T-helper 1 cell (primary cell): Measurements from ENCODE around the gene SZT2.

Experiments used
- DNase-seq, 5 donors: peaks; one replicate each; pipeline ENCODE4 v3.0.0-alpha.2; 2012 to 2020

Gene SZT2

DNA sequence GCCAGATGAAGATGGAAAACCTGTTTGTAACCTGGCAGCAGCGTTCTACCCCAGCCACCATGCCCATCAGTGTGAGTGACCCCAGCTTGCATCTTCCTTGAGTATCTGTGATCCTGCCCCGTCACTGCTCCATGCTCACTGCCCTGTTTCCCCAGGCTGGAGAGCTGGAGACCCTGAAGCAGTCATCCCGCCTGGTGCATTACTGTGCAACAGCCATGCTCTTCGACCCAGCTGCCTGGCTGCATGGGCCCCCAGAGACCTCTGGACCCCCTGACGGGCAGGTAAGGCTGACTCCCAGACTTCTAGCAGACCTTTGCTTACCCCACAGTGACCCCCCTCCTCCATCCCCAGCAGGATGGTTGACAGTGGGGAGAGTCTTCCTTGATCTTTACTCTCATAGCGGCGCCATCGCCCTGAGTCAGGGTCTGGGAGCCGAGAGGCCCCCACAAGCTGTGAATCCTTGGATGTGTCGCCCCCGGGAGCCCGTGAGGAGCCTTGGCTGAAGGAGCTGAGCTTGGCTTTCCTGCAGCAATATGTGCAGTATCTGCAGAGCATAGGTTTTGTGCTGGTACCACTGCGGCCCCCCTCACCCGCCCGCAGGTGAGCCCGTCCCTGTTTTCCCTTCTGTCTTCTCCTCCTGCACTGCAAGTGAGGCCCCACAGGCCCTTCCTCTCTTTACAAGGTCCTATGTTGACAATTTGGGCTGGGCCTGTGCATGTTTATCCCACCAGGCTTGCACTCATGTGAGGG is 53.7 kb downstream of the SZT2 start:
- DNase-seq = no peak

DNA sequence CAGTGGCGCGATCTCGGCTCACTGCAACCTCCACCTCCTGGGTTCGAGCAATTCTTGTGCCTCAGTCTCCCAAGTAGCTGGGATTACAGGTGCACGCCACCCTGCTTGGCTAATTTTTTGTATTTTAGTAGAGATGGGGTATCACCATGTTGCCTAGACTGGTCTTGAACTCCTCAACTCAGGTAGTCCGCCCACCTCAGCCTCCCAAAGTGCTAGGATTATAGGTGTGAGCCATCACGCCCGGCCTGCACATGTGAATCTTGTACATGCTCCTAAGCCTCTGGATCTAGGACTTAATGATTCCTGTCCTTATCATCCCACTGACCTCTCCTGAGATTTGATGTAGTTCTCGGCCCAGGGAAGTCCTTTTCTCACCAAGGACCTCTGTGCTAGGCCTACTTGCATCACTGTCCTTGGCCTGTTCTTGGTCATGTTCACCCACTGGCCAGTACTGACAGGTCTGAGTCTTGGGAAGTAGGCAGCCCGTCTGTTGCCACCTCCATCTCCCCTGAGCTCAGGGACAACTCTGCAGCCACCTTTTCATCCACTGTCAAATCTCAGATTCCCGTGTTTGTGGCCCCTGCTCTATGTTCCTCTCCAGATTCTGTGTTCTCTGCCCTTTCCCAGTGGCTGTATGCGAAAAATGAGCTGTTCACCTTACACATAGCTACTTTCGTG is 54.6 kb downstream of the SZT2 start:
- no peak for DNase-seq

DNA sequence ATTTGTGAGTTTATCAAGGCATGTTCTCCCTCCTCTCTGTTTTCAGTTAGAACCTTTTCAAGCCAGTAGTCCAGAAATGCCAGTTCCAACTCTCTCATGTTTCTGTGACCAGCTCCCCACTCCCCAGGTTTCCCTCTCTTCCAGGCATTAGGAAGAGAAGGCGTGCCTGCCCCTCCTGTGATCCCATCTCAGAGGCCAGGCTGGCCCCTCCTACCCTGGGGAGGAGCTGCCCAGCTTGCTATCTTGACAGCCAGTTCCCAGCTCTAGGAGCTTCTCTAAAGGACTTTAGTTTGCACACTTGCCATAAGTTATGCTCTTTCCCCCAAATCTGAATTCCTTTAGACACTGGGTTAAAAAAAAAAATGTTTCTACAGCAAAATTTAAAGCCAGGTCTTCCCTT is 55.1 kb downstream of the SZT2 start:
- no peak for DNase-seq

DNA sequence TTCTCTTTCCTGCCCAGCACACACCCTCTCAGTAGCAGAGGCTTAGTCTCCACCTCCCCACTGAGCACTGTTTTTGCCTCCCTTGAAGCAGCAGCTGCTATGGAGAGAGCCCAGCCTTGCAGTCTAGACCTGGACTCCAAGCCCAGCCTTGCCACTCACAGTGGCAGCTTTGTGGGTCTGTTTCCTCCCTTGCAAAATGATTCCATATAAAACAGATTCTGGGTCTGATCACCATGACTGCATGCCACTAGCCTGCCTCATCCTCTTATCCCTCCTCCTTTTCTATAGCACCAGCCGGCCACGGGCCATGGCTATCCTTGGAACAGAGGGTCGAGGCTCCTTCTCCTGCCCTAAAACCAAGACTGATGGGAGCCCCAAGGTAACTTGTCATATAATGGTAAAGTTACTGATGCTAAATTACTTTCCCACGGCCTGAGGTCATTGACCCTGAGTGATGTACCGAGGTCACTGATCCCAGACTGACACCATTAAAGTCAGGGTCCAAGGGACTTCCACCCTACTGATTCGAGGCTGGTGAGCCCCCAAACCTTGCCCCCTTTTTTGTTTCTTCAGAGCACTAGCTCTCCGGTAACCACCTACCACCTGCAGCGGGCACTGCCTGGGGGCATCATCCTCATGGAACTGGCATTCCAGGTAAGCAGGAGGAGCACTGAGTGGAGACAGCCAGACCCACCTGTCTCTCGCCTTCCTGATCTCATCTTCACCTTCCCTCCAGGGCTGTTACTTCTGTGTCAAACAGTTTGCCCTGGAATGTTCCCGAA is 56.1 kb downstream of the SZT2 start:
- DNase-seq = no peak

DNA sequence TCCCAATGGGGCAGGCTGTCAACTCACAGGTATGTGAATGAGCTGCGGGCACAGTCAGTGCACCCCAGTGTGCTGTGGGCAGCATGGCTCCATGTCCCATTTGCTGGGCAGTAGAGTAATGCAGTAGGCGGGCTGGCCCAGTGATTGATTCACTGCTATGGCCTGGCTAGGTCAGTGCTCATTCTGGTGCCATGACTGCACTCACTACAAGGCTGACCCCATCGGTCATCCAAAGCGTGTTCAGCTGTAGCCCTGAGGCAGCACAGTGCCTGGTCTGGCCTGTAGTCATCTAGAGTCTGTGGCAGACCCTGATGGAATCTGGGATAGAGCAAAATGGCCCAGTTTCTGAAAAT is 56.7 kb downstream of the SZT2 start:
- DNase-seq = no peak

DNA sequence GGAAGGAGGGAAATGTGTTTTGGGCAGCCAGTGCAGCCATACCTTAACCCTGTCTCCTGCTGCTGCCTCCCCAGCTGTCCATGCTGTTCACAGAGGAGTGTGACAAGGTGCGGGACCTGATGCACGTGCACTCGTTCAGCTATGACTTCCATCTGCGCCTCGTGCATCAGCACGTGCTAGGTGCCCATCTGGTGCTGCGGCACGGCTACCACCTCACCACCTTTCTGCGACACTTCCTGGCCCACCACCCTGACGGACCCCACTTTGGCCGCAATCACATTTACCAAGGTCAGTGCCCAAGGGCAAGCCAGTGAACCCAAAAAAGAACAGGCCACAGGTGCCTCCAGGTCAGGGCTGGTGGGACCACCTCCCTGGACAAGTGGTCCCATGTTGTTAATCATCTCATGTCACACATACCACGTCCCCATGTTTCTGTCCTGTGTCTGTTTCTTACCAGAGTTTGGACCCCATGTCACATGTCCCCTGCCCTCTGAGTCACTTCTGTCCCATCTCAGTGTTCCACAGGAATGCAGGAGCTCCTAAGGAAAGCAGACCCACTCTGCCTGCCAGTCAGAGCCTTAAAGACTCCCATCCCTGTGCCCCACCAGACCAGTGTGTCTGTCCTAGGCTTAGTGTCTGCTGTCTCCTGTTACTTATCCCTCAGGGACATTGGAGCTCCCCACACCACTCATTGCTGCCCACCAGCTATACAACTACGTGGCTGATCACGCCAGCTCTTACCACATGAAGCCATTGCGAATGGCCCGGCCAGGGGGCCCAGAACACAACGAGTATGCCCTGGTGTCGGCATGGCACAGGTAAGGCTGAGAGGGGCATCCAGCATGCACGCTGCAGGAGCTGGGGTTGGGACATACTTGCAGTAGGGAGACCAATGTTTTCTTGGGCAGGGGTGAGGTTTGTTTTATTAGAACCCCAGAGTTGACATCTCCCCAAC is 57.5 kb downstream of the SZT2 start:
- DNase-seq = no peak

DNA sequence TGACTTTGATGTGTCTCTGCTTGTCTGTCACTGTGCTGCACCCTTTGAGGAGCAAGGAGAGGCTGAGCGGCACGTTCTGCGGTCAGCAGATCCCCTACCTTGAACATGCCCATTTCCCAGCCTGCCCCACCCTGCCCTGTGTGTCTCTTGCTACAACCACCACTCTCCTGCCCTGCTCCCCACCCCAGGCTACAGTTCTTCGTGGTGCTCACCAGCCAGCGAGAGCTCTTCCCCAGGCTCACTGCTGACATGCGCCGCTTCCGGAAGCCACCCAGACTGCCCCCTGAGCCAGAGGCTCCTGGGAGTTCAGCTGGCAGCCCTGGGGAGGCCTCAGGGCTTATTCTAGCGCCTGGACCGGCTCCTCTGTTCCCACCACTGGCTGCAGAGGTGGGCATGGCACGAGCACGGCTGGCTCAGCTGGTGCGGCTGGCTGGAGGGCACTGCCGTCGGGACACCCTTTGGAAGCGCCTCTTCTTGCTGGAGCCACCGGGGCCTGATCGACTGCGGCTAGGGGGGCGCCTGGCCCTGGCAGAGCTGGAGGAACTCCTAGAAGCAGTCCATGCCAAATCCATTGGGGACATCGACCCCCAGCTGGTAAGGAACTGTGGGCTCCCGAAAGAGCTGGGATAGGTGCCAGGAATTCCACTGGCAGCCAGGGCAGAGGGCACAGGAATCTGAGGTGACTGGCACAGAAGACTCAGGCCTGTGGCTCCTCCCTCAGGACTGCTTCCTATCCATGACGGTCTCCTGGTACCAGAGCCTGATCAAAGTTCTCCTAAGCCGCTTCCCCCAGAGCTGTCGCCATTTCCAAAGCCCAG is 58.4 kb downstream of the SZT2 start:
- no peak for DNase-seq

DNA sequence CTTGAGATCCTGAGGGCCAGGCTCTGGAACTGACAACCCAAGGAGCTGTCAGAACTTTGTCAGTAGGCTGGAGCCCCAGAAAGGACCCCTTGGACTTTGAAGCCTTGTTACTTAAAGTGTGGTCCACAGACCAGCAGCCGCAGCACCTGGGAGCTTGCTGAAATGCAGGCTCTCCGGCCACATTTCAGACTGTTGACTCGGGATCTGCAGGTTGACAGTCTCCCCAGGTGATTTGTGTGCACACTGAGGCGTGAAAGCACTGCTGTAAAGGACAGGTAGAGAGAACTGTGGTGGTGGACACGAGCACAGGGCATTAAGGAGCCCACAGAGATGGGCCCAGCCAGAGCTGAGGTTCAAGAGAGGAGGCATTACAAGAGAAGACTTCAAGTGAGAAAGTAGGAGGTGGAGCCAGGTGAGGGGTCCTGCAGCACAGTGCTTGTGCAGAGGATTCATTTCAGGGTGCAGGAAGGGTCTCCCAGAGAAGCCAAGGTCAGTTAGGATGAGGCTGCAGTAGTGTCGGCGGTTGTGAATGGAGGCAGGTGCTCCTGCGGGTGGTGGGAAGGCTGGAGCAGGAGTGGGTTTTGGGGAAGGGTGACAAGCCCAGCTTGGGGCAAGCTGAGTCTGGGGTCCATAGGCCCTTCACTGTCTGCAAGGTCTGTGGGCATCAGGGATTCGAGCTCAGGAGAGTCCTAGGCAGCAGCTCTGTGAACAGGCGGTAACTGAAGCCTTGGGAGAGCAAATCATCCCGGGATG is 59.4 kb downstream of the SZT2 start:
- no peak for DNase-seq

DNA sequence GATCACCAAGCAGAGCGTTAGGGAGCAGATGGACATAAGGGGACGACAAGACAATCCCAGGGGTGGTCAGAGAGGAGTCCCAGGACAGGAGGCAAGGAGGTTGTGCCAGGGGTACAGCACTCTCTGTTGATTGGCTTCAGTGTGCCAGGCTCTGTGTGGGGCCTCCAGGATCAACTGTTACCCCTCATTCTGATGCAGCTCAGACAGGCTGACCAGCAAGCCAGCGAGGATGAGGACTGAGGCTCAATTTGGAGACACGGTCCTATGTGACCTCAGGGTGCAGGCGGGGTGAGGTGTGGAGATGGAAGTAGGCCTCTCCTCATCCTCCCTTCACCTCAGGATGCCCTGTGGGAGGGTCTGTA is 60.0 kb downstream of the SZT2 start:
- no peak for DNase-seq

DNA sequence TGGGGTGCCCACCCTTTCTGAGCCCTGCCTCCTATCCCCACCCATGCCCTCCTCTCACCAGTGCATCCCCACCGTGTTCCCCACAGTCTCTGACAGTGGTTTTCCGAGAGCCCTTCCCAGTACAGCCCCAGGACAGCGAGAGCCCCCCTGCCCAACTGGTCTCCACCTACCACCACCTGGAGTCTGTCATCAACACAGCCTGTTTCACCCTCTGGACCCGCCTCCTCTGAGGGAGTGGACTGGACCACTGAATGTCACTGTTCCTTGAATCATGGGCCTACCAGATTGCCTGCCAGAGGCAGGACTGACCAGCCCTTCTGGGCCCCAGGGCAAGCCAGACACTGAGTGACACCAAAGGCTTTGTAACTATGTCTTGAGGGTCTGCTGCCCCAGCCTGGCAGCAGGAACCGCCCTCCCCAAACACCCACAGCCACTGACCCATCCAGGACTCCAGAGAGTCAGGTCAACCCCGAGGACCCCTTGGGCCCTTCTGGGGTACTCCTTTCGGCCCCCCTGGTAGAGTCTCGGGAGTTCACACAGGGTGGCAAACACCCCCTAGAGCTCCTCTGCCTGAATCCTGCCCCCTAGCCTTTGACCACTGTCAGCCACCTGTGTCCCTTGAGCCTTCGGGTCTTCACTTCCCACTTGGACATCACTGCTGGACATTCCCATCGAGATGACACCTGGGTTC is 60.7 kb downstream of the SZT2 start:
- no peak for DNase-seq

DNA sequence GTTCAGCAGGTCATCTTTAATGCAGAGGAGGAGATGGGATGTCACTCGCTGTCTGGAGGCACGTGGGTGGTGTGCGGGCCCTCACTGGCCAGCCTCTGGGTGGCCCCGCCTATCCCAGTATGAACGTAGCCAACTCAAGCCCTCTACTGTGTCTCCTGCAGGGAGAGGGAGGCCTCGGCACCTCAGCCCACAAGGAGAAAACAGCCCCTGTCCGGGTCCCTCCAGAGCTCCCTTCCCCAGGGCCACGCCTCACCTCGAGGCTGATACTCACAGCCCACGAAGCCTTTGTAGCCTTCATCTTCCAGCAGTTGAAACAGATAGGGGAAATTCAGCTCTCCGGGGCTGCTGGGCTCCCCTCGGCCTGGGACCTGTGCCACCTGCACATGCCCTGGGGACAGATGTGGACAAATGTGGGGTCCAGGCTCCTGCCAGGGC is 61.5 kb downstream of the SZT2 start:
- no peak for DNase-seq

DNA sequence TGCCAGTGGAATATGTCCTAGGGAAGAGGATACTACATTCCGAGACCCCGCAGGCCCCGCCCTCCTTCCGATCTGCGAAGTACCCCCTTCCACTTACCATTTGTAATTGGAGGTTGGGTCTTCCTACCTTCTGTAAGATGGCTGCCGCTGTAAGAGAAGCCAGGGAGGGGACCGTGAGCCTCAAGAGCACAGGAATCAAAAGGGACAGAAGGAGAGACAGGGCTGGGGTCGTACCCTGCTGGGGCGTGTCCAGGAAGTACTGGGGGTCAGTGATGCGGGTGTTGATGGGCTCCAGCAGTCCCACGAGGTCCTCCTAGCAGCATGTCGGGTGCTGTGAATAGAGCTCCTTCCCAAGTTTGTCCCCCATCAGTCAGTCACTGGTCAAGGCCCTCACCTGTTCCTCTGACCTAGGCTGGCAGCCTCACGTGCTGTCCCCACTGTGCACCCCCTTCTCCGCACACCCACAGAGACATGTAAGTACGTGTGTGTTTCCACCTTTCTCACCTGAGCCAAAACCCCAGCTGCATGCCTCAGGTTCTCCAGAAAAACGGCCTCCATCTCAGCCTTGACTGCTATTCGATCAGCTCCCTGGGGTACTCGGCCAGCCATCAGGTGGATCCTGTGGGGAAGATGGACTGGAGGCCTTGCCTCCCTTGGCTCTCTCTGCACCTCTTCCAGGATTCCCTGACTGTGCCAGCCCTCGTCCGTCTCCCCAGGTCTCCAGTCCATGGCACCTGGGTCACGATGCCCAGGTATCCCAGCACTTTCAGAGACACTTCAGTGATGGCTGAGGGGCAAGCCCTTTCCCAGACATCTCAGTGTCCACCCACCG is 62.2 kb downstream of the SZT2 start:
- DNase-seq = no peak

DNA sequence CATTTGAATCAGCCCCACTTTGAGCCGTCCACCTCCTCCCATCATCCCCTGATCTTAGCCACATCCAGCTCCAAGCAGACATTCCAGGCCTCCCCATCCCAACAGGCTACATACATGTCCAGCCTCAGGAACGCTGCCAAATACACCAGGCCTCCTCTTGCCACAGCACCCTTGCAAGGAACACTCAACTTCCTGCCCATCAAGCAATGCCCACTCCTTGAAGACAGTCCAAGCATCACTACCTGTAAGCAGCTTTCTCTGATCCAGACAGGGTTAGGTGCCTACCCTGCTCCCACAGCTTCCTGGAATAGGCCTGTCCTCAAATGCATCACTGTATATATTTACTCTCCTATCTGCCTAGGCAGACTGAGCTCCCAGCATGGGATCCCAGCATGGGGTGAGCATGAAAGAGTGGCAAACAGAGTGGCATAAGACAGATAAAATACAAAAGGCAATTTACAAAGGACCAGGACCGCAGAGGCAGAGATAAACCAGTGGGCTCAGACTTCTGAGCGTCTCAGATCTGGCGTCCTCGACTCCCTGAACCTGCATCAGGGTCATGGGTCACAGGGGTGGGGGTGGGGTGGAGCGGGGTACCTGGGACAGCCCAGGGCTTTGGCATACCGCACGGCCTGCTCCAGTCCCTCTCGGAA is 63.2 kb downstream of the SZT2 start:
- DNase-seq = no peak

DNA sequence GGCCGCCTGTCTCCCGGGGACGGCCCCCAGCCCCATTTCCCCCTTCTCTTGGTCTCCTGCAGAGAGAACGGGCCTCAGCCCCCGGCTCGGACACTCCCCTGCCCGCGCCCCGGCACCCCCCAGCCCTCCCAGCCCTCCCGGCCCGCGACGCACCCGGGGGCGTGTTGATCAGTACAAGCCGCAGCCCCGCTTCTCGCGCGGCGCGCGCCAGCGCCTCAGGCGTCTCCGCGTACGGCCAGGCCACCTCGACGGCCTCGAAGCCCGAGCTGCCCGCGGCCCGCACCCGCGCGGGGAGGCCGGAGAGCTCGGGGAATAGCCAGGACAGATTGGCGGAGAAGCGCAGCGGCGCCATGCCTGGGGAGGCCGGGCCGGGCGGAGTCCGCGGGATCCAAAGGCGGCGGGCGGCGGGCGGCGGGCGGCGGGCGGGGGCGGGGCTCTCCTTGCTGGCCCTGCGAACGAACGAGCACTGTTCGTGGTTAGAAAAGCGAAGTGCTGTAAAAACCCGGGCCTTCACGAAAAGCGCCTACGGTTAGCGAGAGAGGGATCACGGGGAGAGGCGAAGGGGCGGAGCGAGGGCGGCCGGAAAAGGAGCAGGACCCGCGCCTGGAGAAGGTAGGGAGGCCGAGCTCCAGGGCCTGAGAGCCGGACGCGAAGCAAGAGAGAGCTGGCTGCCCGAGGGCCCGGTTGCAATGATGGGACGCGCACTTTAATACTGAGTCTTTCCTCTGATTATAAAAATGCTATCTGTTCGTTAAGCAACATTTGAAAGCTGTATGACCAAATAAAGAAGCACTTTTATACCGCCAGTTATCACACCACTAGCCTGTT is 64.0 kb downstream of the SZT2 start, which contains the start of gene HYI:
TSS of gene HYI (minus strand) at position 490 of the 828 bp plus-strand sequence. CDS start at position 352, 138 bp downstream.
- DNase-seq = peak; percentile 20 to 79 (median 53)

DNA sequence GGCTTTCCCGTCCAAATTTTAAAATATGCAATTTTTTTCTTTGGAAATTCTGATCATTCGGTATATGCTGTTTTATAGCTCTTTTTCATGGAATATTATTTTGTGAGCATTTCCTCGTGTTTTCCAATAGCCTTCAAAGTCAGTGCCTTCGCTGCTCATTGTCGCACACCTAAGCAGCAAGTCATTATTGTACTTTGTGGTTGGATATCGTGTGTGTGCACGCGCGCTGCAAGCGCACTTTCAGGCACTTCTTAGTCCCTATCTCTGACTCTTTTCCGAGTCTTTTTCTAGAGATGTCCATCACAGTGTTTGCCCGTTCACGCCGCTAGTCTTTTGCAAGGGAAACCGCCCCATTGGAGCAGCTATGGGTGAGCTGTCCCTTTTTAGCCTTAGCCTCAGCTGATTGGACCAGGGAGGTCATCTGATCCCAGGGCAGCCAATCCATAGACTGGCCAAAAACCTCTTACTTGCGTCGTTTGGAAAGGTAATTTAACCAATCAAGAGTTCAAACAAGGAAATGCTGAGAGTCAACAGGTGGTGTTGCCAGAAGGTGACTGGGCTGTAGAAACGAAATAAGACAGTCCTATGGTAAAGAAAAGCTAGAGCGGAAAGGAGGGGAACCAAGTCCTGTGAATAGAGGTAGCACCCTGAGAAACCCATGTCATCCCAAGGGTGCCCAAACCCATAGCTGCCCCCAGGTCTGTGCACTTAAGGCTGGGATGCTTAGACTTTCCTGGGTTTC is 64.7 kb downstream of the SZT2 start:
- DNase-seq = peak in 4 of 5 donors; percentile 34 to 84 (median 52)

DNA sequence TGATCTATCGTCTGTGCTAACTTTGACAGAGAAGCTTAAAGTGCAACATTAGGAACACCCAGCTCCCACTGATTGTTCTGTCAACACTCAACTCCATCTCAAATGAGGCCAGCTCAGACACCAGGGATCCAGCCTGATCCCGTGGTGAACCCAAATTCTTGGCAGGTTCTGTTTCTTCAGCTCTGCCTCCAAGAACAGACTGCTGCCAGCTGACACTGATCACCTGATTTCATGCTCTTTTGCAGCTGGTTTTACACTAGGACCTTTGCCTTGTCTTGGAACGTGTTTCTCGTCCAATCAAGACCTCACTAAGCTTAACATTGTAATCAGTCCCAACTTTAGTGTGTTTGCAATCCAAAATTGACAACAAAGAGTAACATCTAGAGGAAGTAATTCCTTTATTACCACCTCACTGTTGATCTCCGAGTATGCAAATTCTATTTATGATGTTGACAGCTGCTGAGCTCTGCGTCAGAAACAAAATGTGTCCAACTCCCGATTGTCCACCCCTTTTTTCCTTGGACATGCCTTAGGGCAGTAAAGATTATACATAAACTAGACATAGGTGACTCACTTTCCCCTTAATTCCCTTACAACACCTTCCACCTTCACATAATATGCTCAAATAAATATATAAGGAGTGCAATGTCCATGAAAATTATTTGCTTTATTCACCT is 65.7 kb downstream of the SZT2 start:
- no peak for DNase-seq
